HG03064 (cell line): Measurements from ENCODE around the gene PRKCA.

Source experiments
- ATAC-seq: cut with Tn5 transposase; IDR thresholded peaks from one replicate; pipeline ENCODE4 v1.9.1; 2021; ENCODE audit warnings: low read depth; ENCODE audit not compliant: unreplicated experiment

PRKCA gene

GRCh38 chr17:66496306-66496705 is 193.9 kb downstream of the PRKCA start:
- no peak for ATAC-seq

- ATAC-seq: no peak
Measured at GRCh38 chr17:66498580-66498979, 196.2 kb downstream of the PRKCA start.

- no peak for ATAC-seq
Measured at GRCh38 chr17:66506641-66507040, 204.2 kb downstream of the PRKCA start.

- ATAC-seq: no peak
Measured at GRCh38 chr17:66507103-66507923, 204.9 kb downstream of the PRKCA start.

GRCh38 chr17:66507982-66508760 is 205.8 kb downstream of the PRKCA start:
- no peak for ATAC-seq

- no peak for ATAC-seq
Measured at GRCh38 chr17:66508896-66509844, 206.8 kb downstream of the PRKCA start.

- ATAC-seq: no peak
Measured at GRCh38 chr17:66509926-66510325, 207.5 kb downstream of the PRKCA start.

- ATAC-seq: no peak
Measured at GRCh38 chr17:66511135-66511534, 208.7 kb downstream of the PRKCA start.

- ATAC-seq: no peak
Measured at GRCh38 chr17:66514227-66514806, 211.9 kb downstream of the PRKCA start.

- ATAC-seq: no peak
Measured at GRCh38 chr17:66515974-66516373, 213.6 kb downstream of the PRKCA start.

- ATAC-seq: no peak
Measured at GRCh38 chr17:66517336-66518009, 215.1 kb downstream of the PRKCA start.

- ATAC-seq: no peak
Measured at GRCh38 chr17:66518108-66518507, 215.7 kb downstream of the PRKCA start.

- ATAC-seq: no peak
Measured at GRCh38 chr17:66518677-66519076, 216.3 kb downstream of the PRKCA start.

- no peak for ATAC-seq
Measured at GRCh38 chr17:66519154-66519553, 216.7 kb downstream of the PRKCA start.

GRCh38 chr17:66520999-66521398 is 218.6 kb downstream of the PRKCA start:
- no peak for ATAC-seq

GRCh38 chr17:66522591-66523272 is 220.3 kb downstream of the PRKCA start:
- no peak for ATAC-seq

GRCh38 chr17:66523378-66524200 is 221.2 kb downstream of the PRKCA start:
- ATAC-seq: no peak

- no peak for ATAC-seq
Measured at GRCh38 chr17:66524877-66525276, 222.5 kb downstream of the PRKCA start.
